ENCODE results near the gene SDCBP2. TPM values are rescaled to one million over a fixed set of nuclear protein-coding genes. Genes with fewer than 3 reads are reported as not detected.

Gene SDCBP2
- total RNA-seq, 1 donor from 2014 or later, result 2.9 TPM

GRCh38 chr20:1298888-1299511, 29.9 kb downstream of the SDCBP2 start:
- H3K27me3 Mint-ChIP-seq (ENCODE audit: low read depth), result no peaks in the 10 kb centered on the region
- no peak for DNase-seq (ENCODE audit: low spot score in 2 of 2, unreplicated experiment in 2 of 2)
- H3K27ac Mint-ChIP-seq, result no peak overlapping the region
- no peaks in the 10 kb centered on the region for H3K4me1 Mint-ChIP-seq
- no peaks in the 10 kb centered on the region for H3K9me3 Mint-ChIP-seq
- no peaks in the 10 kb centered on the region for H3K36me3 Mint-ChIP-seq
- H3K4me3 Mint-ChIP-seq, result no peak overlapping the region
- TF ChIP-seq CTCF (IDR thresholded peaks at IDR 0.05; ENCODE audit: unreplicated experiment), result no peak

- TF ChIP-seq CTCF (IDR thresholded peaks at IDR 0.05; ENCODE audit: unreplicated experiment), result no peak
- Mint-ChIP-seq H3K4me1 (no peaks in the 10 kb centered on the region), H3K9me3 (no peaks in the 10 kb centered on the region), H3K4me3 (no peak overlapping the region), H3K27ac (no peak overlapping the region), H3K36me3 (no peaks in the 10 kb centered on the region), H3K27me3 (ENCODE audit: low read depth) (no peaks in the 10 kb centered on the region)
- no peak for DNase-seq (ENCODE audit: low spot score in 2 of 2, unreplicated experiment in 2 of 2)
Measured at GRCh38 chr20:1298166-1298565, 30.8 kb downstream of the SDCBP2 start.

GRCh38 chr20:1297486-1297885, 31.5 kb downstream of the SDCBP2 start:
- no peaks in the 10 kb centered on the region for H3K9me3 Mint-ChIP-seq
- no peak for TF ChIP-seq CTCF (IDR thresholded peaks at IDR 0.05; ENCODE audit: unreplicated experiment)

GRCh38 chr20:1296922-1297321, 32.0 kb downstream of the SDCBP2 start:
- Mint-ChIP-seq H3K36me3 (no peaks in the 10 kb centered on the region), H3K4me3 (no peak overlapping the region), H3K4me1 (no peaks in the 10 kb centered on the region), H3K9me3 (no peaks in the 10 kb centered on the region), H3K27ac (no peak overlapping the region), H3K27me3 (ENCODE audit: low read depth) (peaks cover 3% of the 10 kb centered on the region)
- TF ChIP-seq CTCF (IDR thresholded peaks at IDR 0.05; ENCODE audit: unreplicated experiment), result no peak
- DNase-seq (ENCODE audit: low spot score in 2 of 2, unreplicated experiment in 2 of 2), result no peak

More at GRCh38 chr20:1297486-1297885, 31.5 kb downstream of the SDCBP2 start:
- no peaks in the 10 kb centered on the region for H3K36me3 Mint-ChIP-seq
- H3K4me1 Mint-ChIP-seq, result no peaks in the 10 kb centered on the region
- no peaks in the 10 kb centered on the region for H3K27me3 Mint-ChIP-seq (ENCODE audit: low read depth)
- DNase-seq (ENCODE audit: low spot score in 2 of 2, unreplicated experiment in 2 of 2), result no peak
- H3K27ac Mint-ChIP-seq, result no peak overlapping the region
- no peak overlapping the region for H3K4me3 Mint-ChIP-seq

GRCh38 chr20:1296117-1296610, 32.8 kb downstream of the SDCBP2 start:
- no peak for DNase-seq (ENCODE audit: low spot score in 2 of 2, unreplicated experiment in 2 of 2)
- peaks cover 3% of the 10 kb centered on the region for H3K27me3 Mint-ChIP-seq (ENCODE audit: low read depth)
- no peak overlapping the region for H3K27ac Mint-ChIP-seq
- no peaks in the 10 kb centered on the region for H3K4me1 Mint-ChIP-seq
- TF ChIP-seq CTCF (IDR thresholded peaks at IDR 0.05; ENCODE audit: unreplicated experiment), result no peak
- H3K4me3 Mint-ChIP-seq, result no peak overlapping the region
- H3K36me3 Mint-ChIP-seq, result no peaks in the 10 kb centered on the region
- no peaks in the 10 kb centered on the region for H3K9me3 Mint-ChIP-seq
